CD14-positive monocyte (primary cell): ENCODE data around the gene PCBP3. TPM values are rescaled to one million over a fixed set of nuclear protein-coding genes. Genes with fewer than 3 reads are reported as not detected.

Source experiments
- DNase-seq, 3 donors: peaks; one replicate each; pipeline ENCODE4 v3.0.0-alpha.2; 2011 to 2022
- H2AFZ ChIP-seq: 2 replicates; pipeline ENCODE4 v1.6.0; 2012; ENCODE audit warnings: mild to moderate bottlenecking, low read depth, low read length, inconsistent platforms; ENCODE audit not compliant: insufficient read depth, poor library complexity, severe bottlenecking
- H3K27ac ChIP-seq, 2 donors: 1 replicate in 1 of 2; 2 replicates in 1 of 2; pipeline ENCODE4 v1.5.1; 2012 to 2013; ENCODE audit warnings: low read length in 2 of 2, control low read depth in 1 of 2, inconsistent platforms in 1 of 2, low read depth in 1 of 2, mild to moderate bottlenecking in 1 of 2
- H3K27me3 ChIP-seq, 2 donors: one replicate each; pipeline versions ENCODE4 v1.6.0 to v1.6.1; 2011 to 2013; ENCODE audit warnings: low read length in 2 of 2; ENCODE audit not compliant: control insufficient read depth in 2 of 2, insufficient read depth in 2 of 2
- H3K36me3 ChIP-seq, 2 donors: replicated peaks in 1 of 2; 1 replicate in 1 of 2; 2 replicates in 1 of 2; pipeline versions ENCODE4 v1.5.1 to v1.6.1; 2012 to 2013; ENCODE audit warnings: low read length in 2 of 2, control low read depth in 1 of 2, inconsistent platforms in 1 of 2, mild to moderate bottlenecking in 1 of 2; ENCODE audit not compliant: insufficient read depth in 2 of 2, control insufficient read depth in 1 of 2
- H3K4me1 ChIP-seq, 2 donors: 1 replicate in 1 of 2; 2 replicates in 1 of 2; pipeline versions ENCODE4 v1.5.1 to v1.6.1; 2012 to 2013; ENCODE audit warnings: low read length in 2 of 2, control low read depth in 1 of 2, inconsistent platforms in 1 of 2, mild to moderate bottlenecking in 1 of 2, moderate library complexity in 1 of 2; ENCODE audit not compliant: insufficient read depth in 2 of 2, control insufficient read depth in 1 of 2
- H3K4me2 ChIP-seq: replicated peaks from 2 replicates; pipeline ENCODE3; 2012; ENCODE audit warnings: low read length, moderate library complexity, mild to moderate bottlenecking; ENCODE audit not compliant: poor library complexity, severe bottlenecking; ENCODE audit errors: extremely low read depth
- H3K4me3 ChIP-seq, 3 experiments: fragments of 200-600 bp in 1 of 3; sonication (generic) in 1 of 3; replicated peaks in 1 of 3; 1 replicate in 2 of 3; 2 replicates in 1 of 3; pipeline ENCODE4 v1.5.1; 2011 to 2013; ENCODE audit warnings: low read length in 3 of 3, mild to moderate bottlenecking in 3 of 3, control low read depth in 2 of 3, low read depth in 2 of 3, inconsistent platforms in 1 of 3, moderate library complexity in 1 of 3
- H3K79me2 ChIP-seq: 2 replicates; pipeline ENCODE4 v1.6.0; 2012; ENCODE audit warnings: mild to moderate bottlenecking, control low read depth, inconsistent platforms, low read length, moderate library complexity; ENCODE audit not compliant: insufficient read depth
- H3K9ac ChIP-seq: 2 replicates; pipeline ENCODE4 v1.6.0; 2017; ENCODE audit warnings: low read length, mild to moderate bottlenecking; ENCODE audit not compliant: insufficient read depth, poor library complexity, severe bottlenecking
- H3K9me3 ChIP-seq, 2 donors: replicated peaks in 1 of 2; 1 replicate in 1 of 2; 2 replicates in 1 of 2; pipeline versions ENCODE4 v1.5.1 to v1.6.1; 2012 to 2013; ENCODE audit warnings: low read length in 2 of 2, control low read depth in 1 of 2; ENCODE audit not compliant: control insufficient read depth in 1 of 2, insufficient read depth in 1 of 2
- H4K20me1 ChIP-seq: 2 replicates; pipeline ENCODE4 v1.6.0; 2012; ENCODE audit warnings: mild to moderate bottlenecking, low read length, control low read depth, moderate library complexity; ENCODE audit not compliant: insufficient read depth
- H3K27ac Mint-ChIP-seq, 7 donors: one replicate each; pipeline ENCODE4 v1.8.0; 2020; ENCODE audit warnings: mild to moderate bottlenecking in 7 of 7, mixed read lengths in 7 of 7, moderate library complexity in 6 of 7, inconsistent platforms in 2 of 7
- H3K27me3 Mint-ChIP-seq, 3 donors: one replicate each; pipeline ENCODE4 v1.8.0; 2021 to 2022; ENCODE audit warnings: low read depth in 3 of 3, mild to moderate bottlenecking in 3 of 3, mixed read lengths in 3 of 3, moderate library complexity in 3 of 3, inconsistent platforms in 1 of 3
- H3K36me3 Mint-ChIP-seq, 2 donors: one replicate each; pipeline ENCODE4 v1.8.0; 2020; ENCODE audit warnings: mixed read lengths in 2 of 2, inconsistent platforms in 1 of 2, mild to moderate bottlenecking in 1 of 2
- H3K4me1 Mint-ChIP-seq: one replicate; pipeline ENCODE4 v1.8.0; 2020; ENCODE audit warnings: mild to moderate bottlenecking, mixed read lengths
- H3K4me3 Mint-ChIP-seq, 2 donors: one replicate each; pipeline ENCODE4 v1.8.0; 2020; ENCODE audit warnings: mild to moderate bottlenecking in 2 of 2, mixed read lengths in 2 of 2, moderate library complexity in 1 of 2
- H3K9me3 Mint-ChIP-seq, 7 donors: one replicate each; pipeline ENCODE4 v1.8.0; 2020 to 2022; ENCODE audit warnings: mixed read lengths in 7 of 7, mild to moderate bottlenecking in 6 of 7, moderate library complexity in 6 of 7, inconsistent platforms in 2 of 7
- WGBS: methylation state at CpG from one replicate; pipeline ENCODE4 v1.1.5; 2013; ENCODE audit warnings: missing lambda C conversion rate; ENCODE audit not compliant: insufficient coverage; 5-methylcytosine and 5-hydroxymethylcytosine counted together
- intact Hi-C, 2 donors: fragments of 100-400 bp; cut with micrococcal nuclease; formaldehyde crosslinking; loops; one replicate each; pipeline versions ENCODE4 v1.15.0 to v1.15.1; 2023
- polyA plus RNA-seq, 3 donors: library from polyadenylated mRNA; depleted of rRNA in 1 of 3; unstranded in 2 of 3; stranded (reverse) in 1 of 3; fragments of 300-500 nt in 2 of 3; fragments of >200 nt in 1 of 3; fragmentation: Illumina TruSeq in 2 of 3; gene quantifications; 1 replicate in 2 of 3; 2 replicates in 1 of 3; pipeline ENCODE4 v1.2.3, GENCODE V29; 2012 to 2021
- TF ChIP-seq, protein P1 (sequence below): fragments of 200-600 bp; IDR thresholded peaks from one replicate; pipeline ENCODE4 v1.8.0; 2022; ENCODE audit warnings: antibody characterized with exemption, mild to moderate bottlenecking

Gene PCBP3
- polyA plus RNA-seq, 3 donors = 0.34 to 0.49 TPM; not detected in 1

DNA sequence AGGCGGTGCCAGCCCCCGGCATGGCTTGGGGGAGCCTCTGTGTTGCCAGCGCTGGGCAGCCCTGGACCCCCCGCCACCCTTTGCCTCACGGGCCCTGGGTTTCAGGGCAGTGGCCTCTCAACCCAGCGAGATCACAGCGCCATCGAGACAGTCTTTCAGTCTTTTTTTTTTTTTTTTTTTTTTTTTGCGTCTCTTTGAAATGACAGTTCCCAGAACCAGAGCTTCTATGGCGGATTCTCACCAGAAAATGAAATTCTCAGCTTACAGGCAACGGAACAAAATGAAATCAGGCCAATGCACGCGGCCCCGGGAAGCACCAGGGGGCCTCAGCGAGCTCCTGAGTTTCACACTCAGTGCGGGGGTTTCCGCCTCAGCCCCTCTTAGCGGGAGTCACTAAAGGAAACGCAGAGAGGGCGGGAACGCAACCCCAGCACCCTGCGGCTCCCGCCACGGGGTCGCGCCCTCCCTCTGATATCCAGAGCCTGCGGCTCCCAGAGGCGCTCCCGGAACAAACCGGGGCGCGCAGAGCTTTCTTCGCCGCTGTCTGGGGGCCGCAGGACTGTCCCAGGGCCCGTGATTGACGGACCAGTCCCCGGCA is 330.0 kb downstream of the PCBP3 start:
- H3K4me1 Mint-ChIP-seq = peaks cover 15% of the 10 kb centered on the region
- H3K79me2 ChIP-seq = no peaks in the 10 kb centered on the region
- H3K27ac ChIP-seq = no peak overlapping the region
- peak overlapping the region; percentile 67 for H2AFZ ChIP-seq
- H3K36me3 Mint-ChIP-seq = no peaks in the 10 kb centered on the region
- peak in 2 of 3 donors; percentile 12 to 31 for DNase-seq
- peak overlapping the region; percentile 78 for H3K4me2 ChIP-seq
- peaks cover 4 to 15% of the 10 kb centered on the region in 2 donors for H3K9me3 ChIP-seq
- TF ChIP-seq, protein P1, sequence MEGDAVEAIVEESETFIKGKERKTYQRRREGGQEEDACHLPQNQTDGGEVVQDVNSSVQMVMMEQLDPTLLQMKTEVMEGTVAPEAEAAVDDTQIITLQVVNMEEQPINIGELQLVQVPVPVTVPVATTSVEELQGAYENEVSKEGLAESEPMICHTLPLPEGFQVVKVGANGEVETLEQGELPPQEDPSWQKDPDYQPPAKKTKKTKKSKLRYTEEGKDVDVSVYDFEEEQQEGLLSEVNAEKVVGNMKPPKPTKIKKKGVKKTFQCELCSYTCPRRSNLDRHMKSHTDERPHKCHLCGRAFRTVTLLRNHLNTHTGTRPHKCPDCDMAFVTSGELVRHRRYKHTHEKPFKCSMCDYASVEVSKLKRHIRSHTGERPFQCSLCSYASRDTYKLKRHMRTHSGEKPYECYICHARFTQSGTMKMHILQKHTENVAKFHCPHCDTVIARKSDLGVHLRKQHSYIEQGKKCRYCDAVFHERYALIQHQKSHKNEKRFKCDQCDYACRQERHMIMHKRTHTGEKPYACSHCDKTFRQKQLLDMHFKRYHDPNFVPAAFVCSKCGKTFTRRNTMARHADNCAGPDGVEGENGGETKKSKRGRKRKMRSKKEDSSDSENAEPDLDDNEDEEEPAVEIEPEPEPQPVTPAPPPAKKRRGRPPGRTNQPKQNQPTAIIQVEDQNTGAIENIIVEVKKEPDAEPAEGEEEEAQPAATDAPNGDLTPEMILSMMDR = peak; percentile 75
- H4K20me1 ChIP-seq = no peaks in the 10 kb centered on the region
- intact Hi-C loops = no loop called here
- H3K9me3 Mint-ChIP-seq = peaks cover 0 to 11% (median 2%) of the 10 kb centered on the region in 7 donors
- H3K36me3 ChIP-seq = no peaks in the 10 kb centered on the region
- H3K27me3 ChIP-seq = peaks cover 34 to 76% of the 10 kb centered on the region in 2 donors
- H3K4me1 ChIP-seq = peaks cover 22 to 30% of the 10 kb centered on the region in 2 donors
- peak overlapping the region; percentile 73 to 87 for H3K4me3 Mint-ChIP-seq
- under 1% methylated on average over 36 of the region's 38 CpGs for WGBS
- peak overlapping the region; percentile 43 for H3K9ac ChIP-seq
- peak overlapping the region; percentile 4 to 65 (median 30) for H3K4me3 ChIP-seq
- no peak overlapping the region for H3K27ac Mint-ChIP-seq
- peaks cover 54 to 88% (median 59%) of the 10 kb centered on the region in 3 donors for H3K27me3 Mint-ChIP-seq

DNA sequence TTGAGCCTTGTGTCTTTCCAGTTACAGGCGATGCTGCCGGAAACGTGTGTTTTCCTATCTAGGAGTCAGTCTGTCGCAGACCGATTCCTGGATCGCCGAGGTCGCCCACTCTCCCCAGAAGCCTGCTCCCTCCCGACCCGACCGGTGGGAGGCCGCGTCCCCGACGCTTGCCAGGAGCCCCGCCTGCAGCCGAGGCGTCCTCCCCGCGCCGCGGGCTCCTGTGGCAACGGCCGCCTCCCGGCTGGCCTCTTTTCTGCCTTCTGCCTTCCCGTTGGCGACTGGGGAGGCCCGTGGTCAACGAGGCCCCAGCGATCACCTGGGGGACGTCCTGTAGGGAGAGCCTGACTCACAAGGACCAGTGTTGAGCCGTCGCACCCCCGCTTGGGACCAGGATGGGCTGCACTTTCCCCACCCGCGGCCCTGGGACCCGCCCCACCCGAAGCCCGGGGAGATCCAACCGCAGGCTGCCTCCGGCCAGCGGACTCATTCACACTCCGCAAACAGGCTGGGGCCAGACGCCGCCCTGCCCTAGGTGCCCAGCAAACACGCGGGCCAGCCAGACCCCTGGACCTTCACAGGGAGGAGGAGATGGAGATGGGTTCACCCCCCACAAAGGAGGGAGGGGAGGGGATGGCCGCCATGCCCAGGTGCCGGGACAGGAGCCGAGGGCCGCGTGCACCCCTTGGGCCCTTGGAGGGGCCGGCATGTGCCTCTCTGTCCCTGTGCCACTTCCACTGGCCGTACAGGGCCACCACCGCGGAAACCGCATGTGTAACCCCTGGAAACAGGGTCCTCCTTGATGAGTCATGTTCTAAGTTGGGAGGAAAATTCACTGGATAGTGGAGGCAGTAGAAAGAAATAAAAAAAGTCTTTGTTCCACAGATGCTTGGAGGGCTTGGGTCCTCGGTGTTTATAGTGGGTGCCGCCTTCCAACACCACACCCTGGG is 330.8 kb downstream of the PCBP3 start:
- no peak for DNase-seq
- H3K9me3 ChIP-seq = peaks cover 4 to 15% of the 10 kb centered on the region in 2 donors
- H3K36me3 ChIP-seq = no peaks in the 10 kb centered on the region
- intact Hi-C loops = no loop called here
- peak overlapping the region; percentile 43 for H3K9ac ChIP-seq
- H3K4me1 ChIP-seq = peaks cover 22 to 30% of the 10 kb centered on the region in 2 donors
- Mint-ChIP-seq H3K36me3 (no peaks in the 10 kb centered on the region), H3K4me3 (peak overlapping the region; percentile 73 to 87), H3K27me3 (peaks cover 54 to 89% (median 59%) of the 10 kb centered on the region in 3 donors), H3K27ac (peak overlapping the region in 1 of 7 donors; percentile 19), H3K4me1 (peaks cover 15% of the 10 kb centered on the region), H3K9me3 (peaks cover 0 to 13% (median 2%) of the 10 kb centered on the region in 7 donors)
- no peaks in the 10 kb centered on the region for H4K20me1 ChIP-seq
- peak overlapping the region; percentile 4 to 65 (median 30) for H3K4me3 ChIP-seq
- peak overlapping the region; percentile 78 for H3K4me2 ChIP-seq
- WGBS = under 1% methylated on average over 49 of the region's 59 CpGs
- TF ChIP-seq, protein P1 = no peak
- peak overlapping the region; percentile 67 for H2AFZ ChIP-seq
- H3K27ac ChIP-seq = no peak overlapping the region
- peaks cover 34 to 82% of the 10 kb centered on the region in 2 donors for H3K27me3 ChIP-seq
- H3K79me2 ChIP-seq = no peaks in the 10 kb centered on the region
